Thyroid gland (tissue), 4 donors: ENCODE results near the gene OXSM. TPM values are rescaled to one million over a fixed set of nuclear protein-coding genes. Genes with fewer than 3 reads are reported as not detected.
A peak's percentile ranks its signal among the peaks of the same experiment; 100 is the strongest.

Experiments used
- DNase-seq, 2 donors: peaks; one replicate each; pipeline ENCODE4 v3.0.0-alpha.2; 2019
- H3K27ac ChIP-seq, 3 donors: fragments of 200-600 bp; sonication (generic); 1 replicate in 2 of 3; 2 replicates in 1 of 3; pipeline ENCODE4 v1.5.1; 2016 to 2019; ENCODE audit warnings: mild to moderate bottlenecking in 1 of 3, moderate library complexity in 1 of 3
- H3K27me3 ChIP-seq: fragments of 200-600 bp; sonication (generic); one replicate; pipeline ENCODE4 v1.5.1; 2019
- H3K36me3 ChIP-seq, 2 donors: fragments of 200-600 bp; sonication (generic); one replicate each; pipeline ENCODE4 v1.5.1; 2016 to 2019
- H3K4me1 ChIP-seq, 2 donors: fragments of 200-600 bp; sonication (generic); one replicate each; pipeline ENCODE4 v1.5.1; 2017 to 2019
- H3K4me3 ChIP-seq, 3 donors: fragments of 200-600 bp; sonication (generic); replicated peaks in 1 of 3; 1 replicate in 2 of 3; 2 replicates in 1 of 3; pipeline ENCODE4 v1.5.1; 2016; ENCODE audit warnings: mild to moderate bottlenecking in 1 of 3
- H3K9me3 ChIP-seq: fragments of 200-600 bp; sonication (generic); one replicate; pipeline ENCODE4 v1.5.1; 2017
- CTCF ChIP-seq, 6 experiments: fragments of 200-600 bp in 3 of 6; fragments of 450-650 bp in 3 of 6; sonication (generic) in 3 of 6; IDR thresholded peaks; one replicate each; pipeline ENCODE4 v1.5.1; 2016 to 2019; ENCODE audit warnings: antibody characterized with exemption in 6 of 6, mild to moderate bottlenecking in 2 of 6, inconsistent platforms in 1 of 6, moderate library complexity in 1 of 6
- POLR2A ChIP-seq, 2 donors: fragments of 450-650 bp; IDR thresholded peaks; one replicate each; pipeline ENCODE4 v1.6.1; 2017; ENCODE audit warnings: antibody characterized with exemption in 2 of 2, mild to moderate bottlenecking in 2 of 2, moderate library complexity in 1 of 2
- WGBS, 2 donors: methylation state at CpG; one replicate each; pipeline ENCODE4 v1.1.5; 2017; 5-methylcytosine and 5-hydroxymethylcytosine counted together
- intact Hi-C: fragments of 100-400 bp; cut with DNase I; formaldehyde crosslinking; loops from one replicate; pipeline ENCODE4 v1.15.1; 2023
- total RNA-seq, 4 donors: library from RNA; depleted of rRNA; stranded (reverse); fragments of >200 nt; gene quantifications; one replicate each; pipeline ENCODE4 v1.2.3, GENCODE V29; 2016

OXSM gene
- total RNA-seq, 4 donors from 2014 or later = 13.4 to 40.7 (median 14.5) TPM

GRCh38 chr3:25823314-25823713 lies 33.4 kb downstream of the OXSM start:
- Histone ChIP-seq H3K27ac (no peak overlapping the region), H3K27me3 (no peaks in the 10 kb centered on the region), H3K36me3 (no peaks in the 10 kb centered on the region), H3K4me3 (no peak overlapping the region), H3K4me1 (peaks cover 6 to 9% of the 10 kb centered on the region in 2 donors), H3K9me3 (no peaks in the 10 kb centered on the region)
- intact Hi-C loops = no loop called here
- WGBS, 2 donors = 91 to 92% methylated on average over 3 of the region's 3 CpGs
- TF ChIP-seq POLR2A (IDR thresholded peaks at IDR 0.05) = no peak
- DNase-seq = no peak

GRCh38 chr3:25826510-25826909 lies 36.6 kb downstream of the OXSM start:
- 89 to 91% methylated on average over 2 of the region's 2 CpGs for WGBS, 2 donors
- DNase-seq = no peak
- no peak for TF ChIP-seq POLR2A (IDR thresholded peaks at IDR 0.05)
- no peak for TF ChIP-seq CTCF (IDR thresholded peaks at IDR 0.05)
- no peaks in the 10 kb centered on the region for H3K27me3 ChIP-seq
- no peaks in the 10 kb centered on the region for H3K36me3 ChIP-seq
- intact Hi-C loops = no loop called here
- no peak overlapping the region for H3K4me3 ChIP-seq
- no peak overlapping the region for H3K27ac ChIP-seq
- no peaks in the 10 kb centered on the region for H3K4me1 ChIP-seq
- no peaks in the 10 kb centered on the region for H3K9me3 ChIP-seq

- H3K36me3 ChIP-seq = no peaks in the 10 kb centered on the region
- intact Hi-C loops = no loop called here
- no peak overlapping the region for H3K4me3 ChIP-seq
- whole genome bisulfite sequencing, 2 donors = 86 to 87% methylated on average over 6 of the region's 6 CpGs
- H3K4me1 ChIP-seq = no peaks in the 10 kb centered on the region
- no peak for DNase-seq
- no peaks in the 10 kb centered on the region for H3K9me3 ChIP-seq
- H3K27me3 ChIP-seq = no peaks in the 10 kb centered on the region
- H3K27ac ChIP-seq = no peak overlapping the region
- TF ChIP-seq POLR2A (IDR thresholded peaks at IDR 0.05) (no peak), CTCF (IDR thresholded peaks at IDR 0.05) (no peak)
Observed at GRCh38 chr3:25830373-25831280, 40.7 kb downstream of the OXSM start.

GRCh38 chr3:25831578-25831977 lies 41.7 kb downstream of the OXSM start:
- 13 to 17% methylated on average over 3 of the region's 3 CpGs for WGBS, 2 donors
- DNase-seq = peak in 1 of 2 donors; percentile 13
- H3K36me3 ChIP-seq = no peaks in the 10 kb centered on the region
- no peaks in the 10 kb centered on the region for H3K27me3 ChIP-seq
- no peak overlapping the region for H3K4me3 ChIP-seq
- H3K27ac ChIP-seq = no peak overlapping the region
- intact Hi-C loops = no loop called here
- TF ChIP-seq CTCF (IDR thresholded peaks at IDR 0.05) (peak in 1 of 6 experiments; percentile 22), POLR2A (IDR thresholded peaks at IDR 0.05) (no peak)
- no peaks in the 10 kb centered on the region for H3K4me1 ChIP-seq
- no peaks in the 10 kb centered on the region for H3K9me3 ChIP-seq

- intact Hi-C loops = no loop called here
- H3K4me3 ChIP-seq = no peak overlapping the region
- TF ChIP-seq CTCF (IDR thresholded peaks at IDR 0.05) = no peak
- TF ChIP-seq POLR2A (IDR thresholded peaks at IDR 0.05) = no peak
- DNase-seq = no peak
- H3K36me3 ChIP-seq = no peaks in the 10 kb centered on the region
- no peaks in the 10 kb centered on the region for H3K4me1 ChIP-seq
- no peaks in the 10 kb centered on the region for H3K27me3 ChIP-seq
- H3K27ac ChIP-seq = no peak overlapping the region
- no peaks in the 10 kb centered on the region for H3K9me3 ChIP-seq
Observed at GRCh38 chr3:25834346-25834745, 44.5 kb downstream of the OXSM start.
